ENCODE data around the gene ZNF460.

DNA sequence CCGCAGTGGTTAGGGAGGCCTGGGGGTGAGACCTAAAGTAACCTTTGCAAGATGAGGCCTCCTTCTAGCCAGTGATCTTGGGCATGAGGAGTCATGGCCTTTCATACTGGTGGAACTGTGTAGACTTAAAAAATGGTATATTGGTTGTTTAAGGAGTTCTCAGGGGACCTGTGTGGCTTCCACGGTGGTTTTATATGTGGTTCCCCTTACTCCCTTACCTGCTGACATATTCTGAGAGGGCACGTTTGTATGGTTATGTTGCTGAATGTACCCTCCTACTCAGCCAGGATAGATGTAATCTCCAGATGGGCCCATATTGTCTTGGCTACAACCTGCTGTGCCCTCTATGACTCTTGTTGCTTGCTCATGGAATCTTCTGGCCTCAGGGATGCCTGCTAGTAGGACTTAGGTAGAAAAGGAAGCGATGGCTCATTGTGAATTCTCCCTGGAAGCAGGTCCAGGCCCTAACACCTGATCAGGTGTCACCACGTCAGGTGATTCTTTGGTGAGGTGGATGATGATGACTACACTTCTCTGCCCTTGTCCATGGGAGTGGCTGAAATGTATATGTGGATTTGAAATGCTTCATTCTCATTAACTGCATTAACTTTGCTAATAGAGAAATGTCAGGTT, 1.8 kb downstream of the ZNF460 start:
- TF ChIP-seq, protein P1, sequence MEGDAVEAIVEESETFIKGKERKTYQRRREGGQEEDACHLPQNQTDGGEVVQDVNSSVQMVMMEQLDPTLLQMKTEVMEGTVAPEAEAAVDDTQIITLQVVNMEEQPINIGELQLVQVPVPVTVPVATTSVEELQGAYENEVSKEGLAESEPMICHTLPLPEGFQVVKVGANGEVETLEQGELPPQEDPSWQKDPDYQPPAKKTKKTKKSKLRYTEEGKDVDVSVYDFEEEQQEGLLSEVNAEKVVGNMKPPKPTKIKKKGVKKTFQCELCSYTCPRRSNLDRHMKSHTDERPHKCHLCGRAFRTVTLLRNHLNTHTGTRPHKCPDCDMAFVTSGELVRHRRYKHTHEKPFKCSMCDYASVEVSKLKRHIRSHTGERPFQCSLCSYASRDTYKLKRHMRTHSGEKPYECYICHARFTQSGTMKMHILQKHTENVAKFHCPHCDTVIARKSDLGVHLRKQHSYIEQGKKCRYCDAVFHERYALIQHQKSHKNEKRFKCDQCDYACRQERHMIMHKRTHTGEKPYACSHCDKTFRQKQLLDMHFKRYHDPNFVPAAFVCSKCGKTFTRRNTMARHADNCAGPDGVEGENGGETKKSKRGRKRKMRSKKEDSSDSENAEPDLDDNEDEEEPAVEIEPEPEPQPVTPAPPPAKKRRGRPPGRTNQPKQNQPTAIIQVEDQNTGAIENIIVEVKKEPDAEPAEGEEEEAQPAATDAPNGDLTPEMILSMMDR (IDR thresholded peaks at IDR 0.05): no peak
- no peak for TF ChIP-seq POLR2A (IDR thresholded peaks at IDR 0.05)
